ENCODE results near the gene MYOG.

The MYOG gene

GRCh38 chr1:203098914-203099520, 13.2 kb upstream of the MYOG start:
- no peak for TF ChIP-seq CTCF (IDR thresholded peaks at IDR 0.05)

GRCh38 chr1:203098445-203098844, 12.6 kb upstream of the MYOG start:
- no peak for TF ChIP-seq CTCF (IDR thresholded peaks at IDR 0.05)

DNA sequence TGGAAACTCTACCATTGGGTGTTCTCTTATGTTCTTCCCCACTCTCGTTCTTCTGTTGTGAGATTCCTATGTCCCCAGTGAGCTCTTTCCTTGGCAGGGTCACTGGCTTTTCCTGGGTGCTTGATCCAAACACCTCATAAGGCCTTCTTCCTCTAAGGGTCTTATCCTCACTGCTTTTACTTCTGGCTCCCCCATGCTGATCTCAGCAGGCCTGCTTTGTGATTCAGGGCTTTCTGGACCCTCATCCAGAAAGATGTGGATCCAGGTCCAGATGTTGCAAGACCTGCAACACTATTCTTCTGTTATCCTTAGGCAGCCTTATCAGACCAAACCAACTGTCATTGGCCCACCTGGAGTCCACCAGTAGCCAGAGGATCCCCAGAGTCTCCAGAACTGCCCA, 11.2 kb upstream of the MYOG start:
- no peak for TF ChIP-seq CTCF (IDR thresholded peaks at IDR 0.05)

DNA sequence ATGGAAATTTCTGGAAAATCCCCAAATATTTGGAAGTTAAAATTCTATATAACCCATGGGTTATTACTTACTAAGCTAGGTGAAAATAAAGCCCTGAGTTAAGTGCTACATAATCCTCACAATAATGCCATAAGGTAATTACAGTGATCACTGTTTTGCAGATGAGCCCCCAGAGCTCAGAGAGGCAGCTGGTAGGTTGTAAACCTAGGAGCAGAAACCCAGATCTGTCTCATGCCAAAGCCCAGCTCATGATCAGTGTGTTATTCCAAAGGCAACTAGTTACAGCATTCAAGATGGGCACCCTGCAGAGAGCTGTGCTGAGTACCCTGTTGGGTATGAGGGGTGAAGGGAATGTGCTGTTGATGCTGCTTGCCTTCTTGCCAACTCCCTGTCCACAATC, 10.8 kb upstream of the MYOG start:
- no peak for TF ChIP-seq CTCF (IDR thresholded peaks at IDR 0.05)

- no peak for TF ChIP-seq CTCF (IDR thresholded peaks at IDR 0.05)
Observed at GRCh38 chr1:203095061-203095690, 9.4 kb upstream of the MYOG start.

- TF ChIP-seq CTCF (IDR thresholded peaks at IDR 0.05), result no peak
Observed at GRCh38 chr1:203093754-203094410, 8.1 kb upstream of the MYOG start.

GRCh38 chr1:203091761-203092330, 6.0 kb upstream of the MYOG start:
- TF ChIP-seq CTCF (IDR thresholded peaks at IDR 0.05), result no peak

Measured in LNCAP (cell line).